Dendritic cell treated with granulocyte-macrophage colony-stimulating factor and Interleukin-4, amounts not matched to agents 40 ng/mL and 50 ng/mL, for 4 days (primary cell): ENCODE results near the gene BCR.

ENCODE experiments used
- H3K27ac Mint-ChIP-seq: one replicate; pipeline ENCODE4 v1.8.0; 2022; ENCODE audit warnings: mild to moderate bottlenecking, mixed read lengths
- H3K27me3 Mint-ChIP-seq: one replicate; pipeline ENCODE4 v1.8.0; 2022; ENCODE audit warnings: mild to moderate bottlenecking, mixed read lengths
- H3K36me3 Mint-ChIP-seq: one replicate; pipeline ENCODE4 v1.8.0; 2022; ENCODE audit warnings: low read depth, mixed read lengths
- H3K4me1 Mint-ChIP-seq: one replicate; pipeline ENCODE4 v1.8.0; 2022; ENCODE audit warnings: low read depth, mixed read lengths
- H3K4me3 Mint-ChIP-seq: one replicate; pipeline ENCODE4 v1.8.0; 2022; ENCODE audit warnings: mild to moderate bottlenecking, moderate library complexity, mixed read lengths
- H3K9me3 Mint-ChIP-seq: one replicate; pipeline ENCODE4 v1.8.0; 2022; ENCODE audit warnings: mixed read lengths
- intact Hi-C: fragments of 100-400 bp; cut with micrococcal nuclease; formaldehyde crosslinking; loops from one replicate; pipeline ENCODE4 v1.15.0; 2022

The BCR gene

GRCh38 chr22:23156286-23156685 is 24.0 kb upstream of the BCR start:
- intact Hi-C loops: no loop called here
- Mint-ChIP-seq H3K36me3 (no peaks in the 10 kb centered on the region), H3K27me3 (peaks cover 1% of the 10 kb centered on the region), H3K9me3 (no peaks in the 10 kb centered on the region), H3K4me1 (peaks cover 37% of the 10 kb centered on the region), H3K27ac (no peak overlapping the region), H3K4me3 (no peak overlapping the region)

GRCh38 chr22:23157560-23158515 is 22.5 kb upstream of the BCR start:
- Mint-ChIP-seq H3K36me3 (no peaks in the 10 kb centered on the region), H3K4me1 (peaks cover 28% of the 10 kb centered on the region), H3K27ac (no peak overlapping the region), H3K27me3 (peaks cover 1% of the 10 kb centered on the region), H3K9me3 (no peaks in the 10 kb centered on the region), H3K4me3 (no peak overlapping the region)
- intact Hi-C loops: no loop called here

DNA sequence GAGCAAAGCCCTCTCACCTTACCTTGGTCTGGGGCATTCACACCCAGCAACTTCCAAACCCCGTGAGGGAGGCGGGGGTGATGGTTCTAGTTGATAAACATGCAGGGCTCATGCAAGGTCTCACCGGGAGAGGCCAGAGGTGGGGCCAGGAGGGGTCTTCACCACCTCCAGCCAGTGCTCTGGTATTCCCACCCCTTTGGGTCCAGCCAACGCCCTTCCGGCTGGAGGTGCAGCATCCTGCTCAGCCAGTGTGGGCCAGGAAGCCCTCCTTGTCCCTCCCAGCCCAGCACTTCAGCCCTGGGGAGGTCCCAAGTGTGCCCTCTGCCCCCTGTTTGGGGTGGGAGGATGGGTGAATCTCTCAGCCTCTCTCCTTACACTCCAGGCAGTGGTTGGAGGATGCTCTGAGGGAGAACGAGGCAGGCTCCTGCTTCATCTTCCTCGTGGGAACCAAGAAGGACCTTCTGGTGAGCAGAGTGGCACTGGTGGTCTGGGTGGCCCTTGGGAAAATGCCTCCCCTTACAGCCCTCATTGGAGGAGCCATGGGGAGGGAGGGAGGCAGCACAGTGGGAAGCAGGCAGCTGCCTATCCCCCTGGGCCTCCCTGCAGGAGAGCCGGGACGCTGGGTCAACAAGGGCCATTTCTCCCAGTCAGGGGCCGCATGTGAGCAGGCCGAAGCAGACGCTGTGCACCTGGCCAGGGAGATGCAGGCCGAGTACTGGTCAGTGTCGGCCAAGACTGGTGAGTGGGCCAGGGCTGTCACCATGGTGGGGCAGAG is 21.6 kb upstream of the BCR start:
- intact Hi-C loops: no loop called here
- Mint-ChIP-seq H3K9me3 (no peaks in the 10 kb centered on the region), H3K4me1 (peaks cover 19% of the 10 kb centered on the region), H3K27ac (no peak overlapping the region), H3K36me3 (no peaks in the 10 kb centered on the region), H3K27me3 (peaks cover 1% of the 10 kb centered on the region), H3K4me3 (no peak overlapping the region)

DNA sequence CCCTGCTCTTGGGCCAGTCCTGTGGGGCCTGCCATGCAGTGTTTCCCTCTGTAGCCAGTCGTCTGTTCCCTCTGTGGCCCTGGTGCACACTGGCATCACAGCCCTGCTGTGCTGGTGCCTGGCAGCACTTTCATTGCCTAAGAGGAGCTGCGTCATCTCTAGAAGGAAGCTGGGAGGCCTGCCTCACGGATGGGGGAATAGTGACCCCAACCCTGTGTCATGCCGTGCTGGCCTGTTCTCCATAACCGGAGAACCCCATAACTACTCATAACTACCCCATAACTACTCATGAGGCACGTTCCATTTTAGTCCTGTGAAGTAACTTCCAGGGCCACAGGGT is 21.0 kb upstream of the BCR start:
- intact Hi-C loops: no loop called here

GRCh38 chr22:23161029-23161428 is 19.3 kb upstream of the BCR start:
- H3K9me3 Mint-ChIP-seq: no peaks in the 10 kb centered on the region
- intact Hi-C loops: no loop called here
- H3K36me3 Mint-ChIP-seq: no peaks in the 10 kb centered on the region
- H3K27ac Mint-ChIP-seq: no peak overlapping the region
- H3K4me1 Mint-ChIP-seq: peaks cover 13% of the 10 kb centered on the region
- H3K4me3 Mint-ChIP-seq: no peak overlapping the region
- H3K27me3 Mint-ChIP-seq: peaks cover 1% of the 10 kb centered on the region

More for the DNA sequence above, 21.0 kb upstream of the BCR start:
- Mint-ChIP-seq H3K9me3 (no peaks in the 10 kb centered on the region), H3K36me3 (no peaks in the 10 kb centered on the region), H3K4me1 (peaks cover 14% of the 10 kb centered on the region), H3K27ac (no peak overlapping the region), H3K4me3 (no peak overlapping the region), H3K27me3 (peaks cover 1% of the 10 kb centered on the region)

DNA sequence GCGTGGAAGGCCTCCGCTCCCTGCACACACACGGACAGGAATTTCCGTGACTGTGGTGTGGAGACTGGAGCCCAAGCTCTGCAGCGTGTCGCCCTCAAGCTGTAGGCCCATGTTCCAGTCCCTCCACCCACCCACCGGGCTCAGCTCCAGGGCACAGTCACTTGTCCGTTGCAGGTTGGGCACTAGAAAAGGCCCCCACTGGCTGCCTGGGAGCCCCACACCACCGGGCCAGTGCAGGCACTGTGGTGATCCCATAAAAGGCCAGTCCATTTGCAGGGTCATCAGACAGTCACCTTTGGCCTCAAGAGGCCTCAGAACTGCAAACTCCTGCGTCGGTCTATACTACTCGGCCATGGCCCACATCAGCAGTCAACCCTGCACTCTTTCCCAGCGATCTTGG is 18.7 kb upstream of the BCR start:
- H3K9me3 Mint-ChIP-seq: no peaks in the 10 kb centered on the region
- H3K27me3 Mint-ChIP-seq: peaks cover 1% of the 10 kb centered on the region
- no peaks in the 10 kb centered on the region for H3K36me3 Mint-ChIP-seq
- H3K27ac Mint-ChIP-seq: no peak overlapping the region
- peaks cover 12% of the 10 kb centered on the region for H3K4me1 Mint-ChIP-seq
- no peak overlapping the region for H3K4me3 Mint-ChIP-seq
- intact Hi-C loops: no loop called here

GRCh38 chr22:23163665-23164064 is 16.6 kb upstream of the BCR start:
- H3K27me3 Mint-ChIP-seq: peaks cover 1% of the 10 kb centered on the region
- H3K36me3 Mint-ChIP-seq: no peaks in the 10 kb centered on the region
- intact Hi-C loops: no loop called here
- H3K4me1 Mint-ChIP-seq: peaks cover 7% of the 10 kb centered on the region
- no peak overlapping the region for H3K27ac Mint-ChIP-seq
- no peak overlapping the region for H3K4me3 Mint-ChIP-seq
- no peaks in the 10 kb centered on the region for H3K9me3 Mint-ChIP-seq

DNA sequence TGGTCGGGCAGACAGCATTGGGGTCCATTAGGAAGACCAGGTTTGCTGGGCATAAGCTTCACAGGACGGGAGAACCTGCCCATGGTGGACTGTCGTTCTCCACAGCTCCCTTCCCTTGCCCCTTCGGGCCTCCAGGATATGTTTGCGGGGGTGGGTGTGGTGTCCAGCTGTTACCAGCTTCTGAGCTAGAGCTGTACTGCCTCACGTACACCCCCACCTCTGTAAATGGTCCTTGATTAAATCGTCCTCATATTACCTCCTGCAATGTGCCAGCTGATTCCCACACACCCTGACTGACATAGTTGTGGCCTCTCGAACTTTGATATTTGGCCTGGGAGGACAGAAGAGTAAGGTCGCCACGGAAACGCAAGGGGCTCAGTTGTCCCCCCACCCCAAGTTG is 16.2 kb upstream of the BCR start:
- Mint-ChIP-seq H3K27me3 (peaks cover 1% of the 10 kb centered on the region), H3K4me1 (peaks cover 5% of the 10 kb centered on the region), H3K36me3 (no peaks in the 10 kb centered on the region), H3K27ac (no peak overlapping the region), H3K9me3 (no peaks in the 10 kb centered on the region), H3K4me3 (no peak overlapping the region)
- intact Hi-C loops: no loop called here

GRCh38 chr22:23166042-23166831 is 14.1 kb upstream of the BCR start:
- Mint-ChIP-seq H3K27me3 (no peaks in the 10 kb centered on the region), H3K36me3 (no peaks in the 10 kb centered on the region), H3K4me1 (no peaks in the 10 kb centered on the region), H3K27ac (no peak overlapping the region), H3K4me3 (no peak overlapping the region), H3K9me3 (no peaks in the 10 kb centered on the region)
- intact Hi-C loops: no loop called here

GRCh38 chr22:23166841-23167616 is 13.3 kb upstream of the BCR start:
- no peak overlapping the region for H3K4me3 Mint-ChIP-seq
- H3K9me3 Mint-ChIP-seq: no peaks in the 10 kb centered on the region
- H3K36me3 Mint-ChIP-seq: no peaks in the 10 kb centered on the region
- no peak overlapping the region for H3K27ac Mint-ChIP-seq
- no peaks in the 10 kb centered on the region for H3K4me1 Mint-ChIP-seq
- intact Hi-C loops: no loop called here
- no peaks in the 10 kb centered on the region for H3K27me3 Mint-ChIP-seq

GRCh38 chr22:23168391-23169042 is 11.8 kb upstream of the BCR start:
- no peak overlapping the region for H3K4me3 Mint-ChIP-seq
- H3K27ac Mint-ChIP-seq: no peak overlapping the region
- no peaks in the 10 kb centered on the region for H3K9me3 Mint-ChIP-seq
- H3K4me1 Mint-ChIP-seq: no peaks in the 10 kb centered on the region
- intact Hi-C loops: no loop called here
- no peaks in the 10 kb centered on the region for H3K27me3 Mint-ChIP-seq
- no peaks in the 10 kb centered on the region for H3K36me3 Mint-ChIP-seq

- intact Hi-C loops: no loop called here
- H3K4me1 Mint-ChIP-seq: no peaks in the 10 kb centered on the region
- H3K36me3 Mint-ChIP-seq: no peaks in the 10 kb centered on the region
Observed at GRCh38 chr22:23169043-23169406, 11.3 kb upstream of the BCR start.

More at GRCh38 chr22:23169043-23169406, 11.3 kb upstream of the BCR start:
- Mint-ChIP-seq H3K27ac (no peak overlapping the region), H3K9me3 (no peaks in the 10 kb centered on the region), H3K27me3 (no peaks in the 10 kb centered on the region), H3K4me3 (no peak overlapping the region)
